HS-5 (cell line): ENCODE data around the gene KDM7A.

Experiments
- DNase-seq: peaks from one replicate; pipeline ENCODE4 v3.0.0-alpha.2; 2012; ENCODE audit warnings: low read depth

The KDM7A gene

DNA sequence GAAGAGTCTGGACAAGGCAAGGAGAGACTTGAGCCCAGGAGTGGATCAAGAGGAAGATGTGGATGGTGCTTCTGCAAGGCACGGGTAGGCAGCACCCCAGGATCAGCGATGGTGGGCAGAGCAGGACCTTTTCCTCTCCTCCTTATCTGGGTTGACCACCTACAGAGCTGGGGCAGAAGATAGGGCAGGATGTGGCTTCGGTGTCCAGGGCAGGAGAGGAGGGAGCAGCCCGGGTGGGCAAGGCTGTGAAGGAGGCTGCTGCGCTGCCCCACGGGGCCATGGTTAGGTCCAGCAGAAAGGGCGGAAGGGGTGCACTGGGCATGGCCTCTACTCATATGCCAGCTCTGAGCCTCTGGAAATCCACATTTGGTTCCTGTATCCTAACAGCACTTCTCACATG, 94.0 kb downstream of the KDM7A start:
- DNase-seq: no peak

DNA sequence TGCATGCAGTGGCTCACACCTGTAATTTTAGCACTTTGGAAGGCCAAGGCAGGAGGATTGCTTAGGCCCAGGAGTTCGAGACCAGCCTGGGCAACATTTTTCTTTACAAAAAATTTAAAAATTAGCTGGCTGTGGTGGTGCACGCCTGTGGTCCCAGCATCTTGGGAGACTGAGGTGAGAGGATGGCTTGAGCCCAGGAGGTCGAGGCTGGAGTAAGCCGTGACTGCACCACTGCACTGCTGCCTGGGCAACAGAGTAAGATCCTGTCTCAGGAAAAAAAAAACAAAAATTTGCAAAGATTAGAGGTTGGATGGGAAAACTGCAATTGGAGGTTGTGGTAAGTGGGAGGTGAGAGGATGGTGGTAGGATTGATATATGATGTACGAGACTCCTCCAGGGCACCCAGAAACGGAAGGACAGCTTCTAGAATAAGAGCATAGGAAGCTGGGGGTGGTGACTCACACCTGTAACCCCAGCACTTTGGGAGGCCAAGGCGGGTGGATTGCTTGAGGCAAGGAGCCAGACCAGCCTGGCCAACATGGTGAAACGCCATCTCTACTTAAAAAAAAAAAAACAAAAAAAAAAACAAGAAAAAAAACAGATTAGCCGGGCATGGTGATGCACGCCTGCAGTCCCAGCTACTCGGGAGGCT, 94.9 kb downstream of the KDM7A start:
- no peak for DNase-seq

DNA sequence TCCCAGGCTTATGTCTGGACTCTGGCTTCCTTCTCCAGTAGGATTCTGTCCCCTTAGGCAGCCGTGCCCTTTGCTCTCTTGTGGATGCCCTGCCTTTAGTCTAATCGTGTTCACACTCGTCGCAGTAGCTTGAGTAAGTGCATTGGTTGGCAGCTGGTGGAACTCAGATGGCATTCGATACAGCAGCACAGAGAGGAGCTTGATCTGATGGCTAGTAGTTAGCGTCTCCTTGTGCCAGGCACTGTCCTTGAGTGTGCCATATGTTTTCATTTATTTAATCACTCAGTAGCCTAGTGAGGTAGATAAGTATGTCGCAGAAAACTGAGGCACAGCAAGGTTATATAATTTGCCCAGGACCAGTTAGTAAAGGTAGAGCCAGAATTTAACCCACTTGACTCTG, 95.9 kb downstream of the KDM7A start:
- no peak for DNase-seq

DNA sequence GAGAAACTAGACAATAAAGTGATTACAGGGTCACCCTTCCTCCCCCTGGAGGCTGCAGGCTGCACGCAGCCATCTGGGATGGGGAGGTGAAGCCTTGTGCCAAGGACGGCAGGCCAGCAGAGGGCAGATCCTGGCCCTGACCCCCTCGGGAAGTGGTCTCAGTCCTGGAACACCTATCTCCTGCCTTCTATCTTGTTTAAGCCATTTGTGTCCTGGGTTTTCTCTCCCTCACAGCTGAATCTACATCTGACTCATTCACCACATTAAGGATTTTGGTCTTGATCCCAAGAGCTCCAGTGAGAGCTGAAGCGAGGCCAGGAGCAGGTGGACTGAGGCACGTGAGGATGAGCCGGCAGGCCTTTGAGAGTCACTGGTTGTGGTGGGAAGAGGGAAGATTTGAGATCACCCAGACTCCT, 97.7 kb downstream of the KDM7A start:
- DNase-seq: peak; percentile 54

DNA sequence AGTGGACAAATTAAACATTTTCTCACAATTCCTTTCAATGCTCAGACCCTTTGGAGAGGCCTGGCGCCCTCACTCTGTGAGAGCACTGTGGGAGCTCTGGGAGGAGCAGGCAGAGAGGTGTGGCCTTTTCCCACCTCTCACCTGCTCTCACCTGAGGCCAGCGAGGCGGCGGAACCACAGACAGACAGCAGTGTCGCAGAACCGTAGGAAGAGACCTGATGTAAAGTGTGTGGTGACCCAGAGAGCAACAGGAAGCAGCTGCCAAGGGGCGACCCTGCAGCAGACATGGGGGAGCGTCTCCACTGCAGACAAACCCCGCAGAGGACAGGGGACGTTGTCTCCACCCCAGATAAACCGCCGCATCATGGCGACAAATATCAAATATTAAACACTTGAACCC, 98.4 kb downstream of the KDM7A start:
- DNase-seq: no peak

DNA sequence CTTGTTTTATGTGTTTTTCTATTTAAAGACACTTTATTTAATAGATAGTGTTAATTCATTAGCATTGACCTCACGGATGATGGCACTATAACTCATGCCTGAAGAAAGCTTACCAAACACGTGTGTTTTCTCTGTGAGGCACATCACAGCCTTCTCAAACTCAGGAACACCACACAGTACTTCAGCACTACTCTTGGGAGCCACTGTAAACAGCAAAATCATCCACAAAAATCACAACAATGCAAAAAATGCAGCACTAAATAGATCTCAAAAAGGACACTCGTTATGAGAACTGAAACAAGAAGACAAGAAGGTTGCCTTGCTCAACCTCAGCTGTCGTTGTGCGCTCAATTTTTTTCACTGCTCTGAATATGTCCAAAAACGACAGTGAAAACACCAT, 102.0 kb downstream of the KDM7A start:
- DNase-seq: no peak

DNA sequence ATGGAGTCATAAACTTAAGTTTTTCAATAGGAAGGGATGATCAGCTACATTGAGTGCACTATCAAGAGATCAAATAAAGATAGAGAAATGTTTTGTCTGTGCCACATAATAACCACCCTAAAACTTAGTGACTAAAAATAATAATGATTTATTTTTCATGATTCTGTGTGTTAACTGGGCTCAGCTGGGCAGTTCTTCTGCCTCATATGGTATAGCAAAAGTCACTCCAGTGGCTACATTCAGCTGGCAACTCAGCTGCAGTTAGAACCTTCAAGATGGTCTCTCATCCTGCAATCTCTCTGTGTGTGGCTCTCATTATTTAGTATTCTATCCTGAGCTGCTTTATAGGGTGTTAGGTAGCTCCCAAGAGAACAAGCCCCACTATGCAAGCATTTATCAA, 106.2 kb downstream of the KDM7A start:
- DNase-seq: no peak

DNA sequence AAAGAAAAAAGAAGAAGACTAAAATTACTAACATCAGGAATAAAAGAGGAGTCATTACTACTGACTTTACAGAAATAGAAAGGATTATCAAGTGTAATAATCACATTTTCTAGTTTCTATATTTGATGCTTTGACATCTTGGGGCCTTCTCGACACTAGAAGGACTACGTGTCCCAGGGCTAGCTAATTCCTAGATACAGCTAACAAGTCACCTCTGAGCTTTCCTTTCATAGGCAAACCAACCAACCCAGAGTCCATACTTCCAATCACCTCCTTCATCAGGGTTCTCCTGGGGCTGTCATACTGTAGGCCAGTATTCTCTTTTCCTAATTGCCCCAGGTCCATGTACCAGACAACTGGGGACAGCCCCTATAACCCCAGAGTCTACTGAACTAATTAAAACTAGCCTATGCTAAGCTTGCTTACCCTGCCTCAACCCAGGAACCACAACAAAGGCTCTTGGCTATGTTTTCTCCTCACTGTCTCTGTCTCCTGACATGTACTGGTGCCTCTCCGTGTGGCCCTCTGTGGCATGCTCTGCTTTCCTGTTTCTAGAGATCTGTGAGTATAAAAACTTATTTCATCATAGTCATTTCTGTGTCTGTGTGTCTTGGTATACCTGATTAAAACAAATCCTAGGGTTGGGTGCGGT, 107.4 kb downstream of the KDM7A start:
- no peak for DNase-seq

DNA sequence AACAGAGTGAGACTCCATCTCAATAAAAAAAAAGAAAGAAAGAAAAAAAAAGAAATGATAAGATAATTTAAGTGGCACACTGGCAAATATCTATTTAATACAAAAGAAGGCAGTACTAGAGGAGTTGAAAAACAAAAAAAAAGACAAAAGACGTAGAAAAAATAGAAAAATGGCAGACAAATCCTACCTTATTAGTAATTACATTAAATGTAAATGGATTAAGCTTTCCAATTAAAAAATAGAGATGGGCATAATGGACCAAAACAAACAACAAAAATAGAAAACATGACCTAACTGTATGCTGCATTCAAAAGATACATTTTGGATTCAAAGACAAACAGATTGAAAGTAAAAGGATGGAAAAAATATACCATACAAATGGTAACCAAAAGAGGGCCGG, 108.8 kb downstream of the KDM7A start:
- no peak for DNase-seq

DNA sequence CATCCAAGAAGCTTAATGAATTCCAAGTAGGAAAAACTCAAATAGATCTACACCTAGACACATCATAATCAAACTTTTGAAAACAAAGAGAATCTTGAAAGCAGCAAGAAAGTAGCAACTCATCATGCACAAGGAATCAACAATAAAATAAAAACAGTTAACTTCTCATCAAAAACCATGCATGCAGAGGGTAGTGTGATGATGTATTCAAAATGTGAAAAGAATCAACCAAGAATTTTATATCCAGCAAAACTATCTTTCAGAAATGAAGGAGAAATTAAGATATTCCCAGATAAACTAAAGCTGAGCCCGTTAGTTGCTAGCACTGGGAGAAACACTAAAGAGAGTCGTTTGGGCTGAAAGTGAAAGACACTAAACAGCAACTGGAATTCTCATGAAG, 109.7 kb downstream of the KDM7A start:
- no peak for DNase-seq

DNA sequence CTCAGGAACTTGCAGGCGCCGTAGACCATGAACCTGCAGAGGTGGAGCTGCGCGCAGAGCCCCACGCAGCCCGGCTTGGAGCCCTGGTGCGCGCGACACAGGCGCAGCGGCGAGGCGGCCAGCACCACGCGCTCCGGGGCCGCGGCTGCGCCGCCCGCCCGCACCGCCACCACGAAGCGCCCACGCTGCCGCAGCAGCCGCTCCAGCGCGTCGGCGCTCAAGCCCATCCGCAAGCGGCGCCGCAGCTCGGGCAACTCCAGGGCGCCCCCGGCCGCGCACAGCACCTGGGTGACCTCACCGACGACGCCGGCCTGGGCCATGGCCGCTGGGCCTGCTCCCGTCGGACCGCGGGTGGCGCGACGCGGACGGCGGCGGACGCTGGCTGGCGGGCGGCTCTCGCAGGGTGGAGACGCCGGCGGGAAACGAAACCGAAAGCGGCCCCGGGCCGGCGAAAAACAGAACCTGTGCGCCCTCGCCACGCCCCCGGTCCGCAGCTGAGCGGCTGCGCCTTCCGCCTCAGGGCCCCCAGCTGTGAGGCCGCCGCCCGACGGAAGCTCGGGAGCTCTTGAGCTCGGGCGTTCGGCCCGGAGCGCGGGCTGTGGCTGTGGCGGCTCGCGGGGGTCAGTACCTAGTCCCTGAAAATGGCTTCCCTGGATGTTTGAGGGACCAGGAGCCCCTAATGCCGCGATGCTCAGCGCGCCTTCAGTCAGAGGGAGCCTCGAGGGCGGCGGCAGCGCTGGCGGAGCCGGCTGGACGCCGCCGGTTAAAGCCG, 114.1 kb downstream of the KDM7A start, which contains the start of gene PARP12:
PARP12 (minus strand) TSS at position 424 of the 772 bp plus-strand sequence; CDS start at position 320, 104 bp downstream.
- peak; percentile 33 for DNase-seq

DNA sequence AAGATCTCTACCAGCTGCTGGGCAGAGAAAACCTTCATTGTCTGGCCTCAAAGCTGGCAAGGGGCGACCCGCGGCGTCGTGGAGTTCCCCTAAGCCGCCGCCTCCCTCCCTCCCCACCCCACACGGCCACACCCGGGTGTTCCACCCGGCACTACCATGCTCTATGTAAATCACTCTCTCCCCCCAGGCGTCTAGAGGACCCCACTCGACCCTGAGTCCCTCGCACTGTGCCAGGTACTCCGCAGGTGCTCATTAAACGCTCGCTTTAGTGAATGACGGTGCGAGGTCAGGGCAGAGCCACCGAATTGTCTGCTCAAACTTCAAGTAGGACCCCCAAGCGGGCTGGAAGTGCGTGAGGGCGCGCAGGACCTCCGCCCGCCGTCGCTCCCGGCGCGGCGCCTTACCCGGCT, 114.7 kb downstream of the KDM7A start:
- DNase-seq: no peak

DNA sequence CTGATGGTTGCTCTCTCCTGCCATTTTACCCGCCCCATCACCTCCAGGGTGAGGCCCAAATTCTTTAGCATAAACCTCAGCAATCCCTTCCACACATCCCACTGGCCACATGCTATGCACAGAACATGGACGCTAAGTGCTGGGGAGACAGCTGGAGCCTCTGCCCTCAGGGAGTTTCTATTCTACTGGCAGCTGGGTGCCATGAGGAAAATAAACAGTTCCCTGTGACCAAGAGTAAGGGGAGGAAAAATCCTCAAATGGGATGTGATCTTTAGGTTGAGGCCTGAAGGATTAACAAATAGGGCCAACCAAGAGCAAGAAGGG, 115.2 kb downstream of the KDM7A start:
- DNase-seq: no peak

DNA sequence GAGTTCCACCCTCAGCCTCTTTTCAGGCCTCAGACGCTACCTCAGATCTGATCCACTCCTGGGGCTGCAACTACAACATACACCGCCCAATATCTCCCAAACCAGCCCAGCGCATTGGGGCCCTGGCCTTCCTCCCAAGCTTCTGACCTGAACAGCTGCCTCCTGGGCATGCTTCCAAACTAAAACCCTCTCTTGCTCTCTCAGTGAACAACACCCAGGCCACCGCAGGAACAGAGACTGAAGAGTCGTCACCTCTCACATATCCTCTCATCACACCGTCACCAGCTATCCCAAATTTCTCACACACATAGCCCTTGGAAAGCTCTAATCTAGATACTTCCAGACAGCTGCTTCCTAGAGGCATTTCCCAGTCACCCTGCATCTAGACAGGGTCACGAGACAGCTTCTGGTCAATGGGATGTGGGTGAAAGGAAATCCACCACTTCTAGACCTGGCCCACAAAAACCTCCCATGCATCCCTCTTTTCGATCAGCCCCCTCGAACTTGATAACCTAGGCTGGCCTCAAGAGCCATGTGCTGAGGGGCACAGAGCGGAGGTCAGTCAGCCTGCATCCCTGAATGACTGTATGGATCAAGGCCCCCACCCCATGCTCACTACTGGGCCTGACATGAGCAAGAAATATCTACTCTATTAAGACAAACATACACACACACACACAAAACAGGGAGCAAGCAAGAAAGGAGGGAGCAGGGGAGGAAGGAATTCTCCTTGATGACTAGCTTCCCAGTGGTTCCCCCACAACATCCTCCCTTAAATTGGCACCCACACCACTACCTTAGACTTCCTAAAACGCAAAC, 115.8 kb downstream of the KDM7A start:
- no peak for DNase-seq

DNA sequence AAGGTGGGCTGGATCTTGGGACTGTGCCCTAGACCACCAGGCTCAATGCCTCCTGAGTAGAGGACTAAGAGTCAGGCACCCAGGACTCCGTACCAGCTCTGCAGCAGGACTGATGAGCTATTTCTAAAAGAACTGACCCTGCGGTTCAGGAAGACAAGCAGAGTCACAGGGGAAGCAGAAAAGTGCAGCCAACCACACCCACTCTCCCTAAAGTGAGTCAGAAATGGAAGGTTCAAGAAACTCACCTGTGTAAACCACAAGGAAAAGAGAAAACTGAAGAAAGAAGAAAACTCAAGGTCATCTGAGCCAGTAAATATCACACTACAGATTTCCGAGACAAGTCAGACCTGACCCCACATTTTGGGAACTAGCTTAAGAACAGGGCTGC, 116.5 kb downstream of the KDM7A start:
- DNase-seq: no peak

DNA sequence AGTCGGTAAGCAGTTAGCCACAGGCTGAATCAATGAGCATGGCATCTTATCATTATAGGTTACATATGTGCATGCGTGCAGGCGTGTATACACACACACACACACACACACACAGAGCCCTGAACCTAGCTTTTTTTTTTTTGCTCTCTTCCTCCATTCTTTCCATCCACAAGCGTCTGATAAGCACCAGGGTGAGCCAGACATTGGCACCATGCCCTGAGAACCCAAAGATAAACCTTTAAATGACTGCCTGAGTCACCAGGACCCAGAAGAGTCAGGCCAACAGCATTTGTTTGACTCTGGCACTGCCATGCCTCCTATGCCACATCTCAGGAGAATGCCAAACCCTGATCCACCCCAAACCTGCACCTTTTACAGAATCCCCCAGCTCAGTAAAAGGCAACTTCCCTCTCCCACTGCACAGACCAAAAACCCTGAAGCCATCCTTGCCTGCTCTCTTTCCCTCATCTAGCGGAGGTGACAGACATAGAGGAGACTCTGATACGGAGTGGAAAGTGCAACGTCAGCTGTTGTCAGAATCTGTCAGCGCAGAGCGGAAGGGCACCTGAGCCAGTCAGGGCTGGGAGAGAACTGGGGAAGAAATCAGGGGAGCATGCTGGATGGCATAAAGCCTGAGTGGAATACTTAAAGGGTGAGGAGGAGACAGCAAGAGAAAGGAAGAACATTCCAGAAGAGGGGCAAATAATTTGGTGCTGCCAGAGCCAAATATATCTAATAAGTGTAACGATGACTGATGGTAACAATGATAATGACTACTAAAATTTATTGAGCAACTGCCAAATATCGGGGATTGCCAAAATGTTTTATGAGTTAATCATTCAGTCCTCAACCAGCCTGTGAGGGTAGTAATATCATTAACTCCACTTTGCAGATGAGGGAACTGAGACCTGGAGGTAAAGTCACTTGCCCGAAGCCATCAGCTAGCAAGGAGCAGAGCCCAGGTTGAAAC, 117.2 kb downstream of the KDM7A start:
- DNase-seq: peak; percentile 81

DNA sequence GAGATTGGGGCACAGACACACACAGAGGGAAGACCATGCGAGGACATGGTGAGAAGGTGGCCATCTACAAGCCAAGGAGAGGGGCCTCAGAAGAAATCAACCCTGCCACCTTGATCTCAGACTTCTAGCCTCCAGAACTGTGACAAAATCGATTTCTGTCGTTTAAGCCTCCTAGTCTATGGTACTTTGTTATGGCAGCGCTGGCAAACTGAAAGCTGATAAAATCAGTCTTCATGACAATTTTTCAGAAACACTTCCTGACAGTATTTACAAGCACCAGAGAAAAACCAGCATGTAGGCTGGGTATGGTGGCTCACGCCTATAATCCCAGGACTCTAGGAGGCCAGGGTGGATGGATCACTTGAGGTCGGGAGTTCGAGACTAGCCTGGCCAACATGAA, 118.3 kb downstream of the KDM7A start:
- DNase-seq: no peak

DNA sequence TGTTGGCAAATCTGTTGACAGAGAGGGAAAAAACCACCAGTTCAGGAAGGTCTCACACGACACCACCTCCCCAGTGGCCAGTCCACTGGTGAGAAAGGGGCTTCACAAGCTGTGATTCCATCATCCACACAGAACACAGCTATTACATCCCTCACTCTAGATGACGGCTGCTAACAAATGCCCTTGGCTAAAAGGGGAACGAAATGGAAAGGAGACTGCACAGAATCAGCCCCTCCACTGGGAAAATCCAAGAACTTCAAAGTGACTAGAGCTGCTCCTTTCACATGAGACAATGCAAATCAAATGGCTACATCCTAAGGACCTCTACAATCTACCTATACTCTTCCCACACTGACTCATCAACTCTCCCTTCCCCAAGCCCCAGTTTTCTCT, 119.6 kb downstream of the KDM7A start:
- no peak for DNase-seq

DNA sequence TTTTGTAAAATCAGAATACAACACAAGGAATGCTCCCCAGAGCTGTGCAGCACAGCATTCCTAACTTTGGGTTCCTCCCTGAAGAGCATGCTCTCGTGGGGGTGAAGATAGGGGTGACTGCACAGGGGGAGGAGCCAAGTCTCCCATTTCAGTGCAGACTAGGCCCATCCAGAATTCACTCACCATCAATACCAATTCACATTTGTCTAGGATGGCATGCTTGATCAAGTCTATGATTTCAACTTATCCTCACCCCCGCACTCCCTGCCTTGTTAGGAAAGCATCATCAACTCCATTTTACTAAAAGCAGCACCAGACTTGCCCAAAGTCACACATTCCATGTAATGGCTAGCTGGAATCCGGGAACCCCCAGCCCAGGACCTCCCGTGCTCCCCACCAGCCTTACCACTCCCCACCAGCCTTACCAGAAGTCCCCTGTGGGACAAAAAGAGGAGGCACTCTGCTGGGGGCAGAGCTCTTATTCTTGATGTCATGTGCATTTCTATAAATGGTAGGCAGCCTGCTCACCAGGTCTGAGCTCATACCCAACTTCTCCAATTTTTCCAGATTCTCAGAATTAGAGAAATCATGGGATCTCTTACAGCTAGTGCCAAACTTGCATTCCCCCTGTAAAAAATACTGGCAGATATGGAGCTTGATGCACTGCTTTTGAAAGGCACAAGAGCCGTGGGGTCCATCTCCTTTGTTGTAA, 120.2 kb downstream of the KDM7A start:
- no peak for DNase-seq

DNA sequence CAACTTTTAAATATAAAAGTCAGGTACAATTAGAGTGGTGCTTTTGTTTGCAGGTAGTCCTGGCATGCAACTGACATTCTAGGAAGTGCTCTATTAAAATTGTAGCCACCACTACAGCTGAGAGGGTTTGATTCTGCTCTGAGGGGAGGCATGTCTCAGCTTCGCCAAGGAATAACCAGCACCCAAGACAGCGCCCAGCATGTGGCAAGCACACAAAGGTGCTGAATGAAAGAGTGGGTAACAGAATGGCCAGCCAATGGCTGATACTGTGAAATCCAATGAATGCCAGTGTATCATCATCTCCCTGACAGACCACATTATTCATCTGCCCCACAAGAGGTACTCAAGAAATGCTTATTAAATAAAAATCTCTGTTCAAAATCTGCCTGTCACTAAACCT, 121.0 kb downstream of the KDM7A start:
- no peak for DNase-seq

DNA sequence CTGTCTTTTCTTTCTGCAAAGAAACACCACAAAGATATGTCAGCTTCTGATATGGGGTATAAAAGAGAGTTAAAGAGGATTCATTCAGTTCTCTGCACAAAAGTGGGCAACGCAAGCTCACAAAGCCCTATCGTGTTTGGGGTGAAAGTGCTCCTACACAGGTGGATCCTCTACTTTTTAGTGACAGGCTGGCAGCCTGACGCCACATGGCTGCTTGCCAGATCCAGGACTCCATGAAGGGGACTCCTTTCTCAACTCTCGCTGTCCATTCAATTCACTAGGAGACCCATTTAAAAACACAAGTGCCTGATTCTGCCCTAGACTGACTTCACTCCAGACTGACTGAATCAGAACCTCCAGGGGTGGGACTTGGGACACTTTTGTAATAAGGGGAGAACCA, 122.0 kb downstream of the KDM7A start:
- no peak for DNase-seq
